Nephron progenitor cell (in vitro differentiated cells): ENCODE measurements around the gene CTNNB1.

Experiments used
- DNase-seq: peaks from one replicate; pipeline ENCODE4 v3.0.0; 2021
- H3K27ac Mint-ChIP-seq: 2 replicates; pipeline ENCODE4 v1.8.0; 2021; ENCODE audit warnings: mild to moderate bottlenecking, moderate library complexity, mixed read lengths
- H3K27me3 Mint-ChIP-seq: 2 replicates; pipeline ENCODE4 v1.8.0; 2021; ENCODE audit warnings: mild to moderate bottlenecking, low read depth, mixed read lengths; ENCODE audit not compliant: poor library complexity
- H3K36me3 Mint-ChIP-seq: 2 replicates; pipeline ENCODE4 v1.8.0; 2021; ENCODE audit warnings: low read depth, mixed read lengths
- H3K4me1 Mint-ChIP-seq: 2 replicates; pipeline ENCODE4 v1.8.0; 2021; ENCODE audit warnings: mixed read lengths
- H3K4me3 Mint-ChIP-seq: 2 replicates; pipeline ENCODE4 v1.8.0; 2021; ENCODE audit warnings: mild to moderate bottlenecking, moderate library complexity, mixed read lengths
- H3K9me3 Mint-ChIP-seq: 2 replicates; pipeline ENCODE4 v1.8.0; 2021; ENCODE audit warnings: mild to moderate bottlenecking, moderate library complexity, mixed read lengths
- TF ChIP-seq, protein P1 (sequence below): fragments of 200-600 bp; sonication (generic); IDR thresholded peaks from 2 replicates; pipeline ENCODE4 v1.5.0; 2021; ENCODE audit warnings: antibody characterized with exemption

CTNNB1 gene

DNA sequence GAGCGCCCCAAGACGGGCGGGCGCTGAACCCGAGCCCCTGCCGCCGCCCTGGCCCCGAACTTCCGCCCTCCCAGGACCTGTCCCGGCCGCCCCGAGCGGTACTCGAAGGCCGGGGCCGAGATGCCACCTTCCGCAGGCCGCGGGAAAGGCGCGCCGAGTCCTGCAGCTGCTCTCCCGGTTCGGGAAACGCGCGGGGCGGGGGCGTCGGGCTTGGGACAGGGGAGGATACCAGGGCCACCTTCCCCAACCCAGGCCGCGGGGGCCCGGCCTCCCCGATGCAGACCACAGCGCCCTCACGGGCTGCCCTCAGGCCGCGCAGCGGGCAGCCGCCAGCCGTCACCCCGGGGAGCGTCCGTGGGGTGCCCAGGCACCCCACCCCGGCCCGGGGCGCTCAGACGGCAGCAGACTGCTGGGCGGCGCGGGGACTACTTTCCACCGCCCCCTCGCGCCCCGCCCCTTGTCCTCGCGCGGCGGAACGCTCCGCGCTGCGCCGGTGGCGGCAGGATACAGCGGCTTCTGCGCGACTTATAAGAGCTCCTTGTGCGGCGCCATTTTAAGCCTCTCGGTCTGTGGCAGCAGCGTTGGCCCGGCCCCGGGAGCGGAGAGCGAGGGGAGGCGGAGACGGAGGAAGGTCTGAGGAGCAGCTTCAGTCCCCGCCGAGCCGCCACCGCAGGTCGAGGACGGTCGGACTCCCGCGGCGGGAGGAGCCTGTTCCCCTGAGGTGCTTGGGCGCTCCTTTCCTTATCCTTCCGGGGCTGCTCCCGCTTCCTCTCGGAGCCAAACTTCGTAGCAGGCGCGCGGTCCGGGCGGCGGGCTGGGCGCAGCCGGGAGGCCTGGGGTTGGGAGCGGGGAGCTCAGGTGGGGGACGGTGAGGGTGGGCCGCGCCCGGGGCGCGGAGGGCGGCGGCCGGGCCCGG is at the start of gene CTNNB1:
TSS of gene CTNNB1 (plus strand) at position 556 of the 916 bp plus-strand sequence. CDS start 24,564 bp downstream, outside the sequence.
- H3K4me3 Mint-ChIP-seq: peak within 1 kb of the TSS; percentile 99
- no peaks in the 10 kb centered on the region for H3K9me3 Mint-ChIP-seq
- no peaks in the 10 kb centered on the region for H3K36me3 Mint-ChIP-seq
- TF ChIP-seq, protein P1, sequence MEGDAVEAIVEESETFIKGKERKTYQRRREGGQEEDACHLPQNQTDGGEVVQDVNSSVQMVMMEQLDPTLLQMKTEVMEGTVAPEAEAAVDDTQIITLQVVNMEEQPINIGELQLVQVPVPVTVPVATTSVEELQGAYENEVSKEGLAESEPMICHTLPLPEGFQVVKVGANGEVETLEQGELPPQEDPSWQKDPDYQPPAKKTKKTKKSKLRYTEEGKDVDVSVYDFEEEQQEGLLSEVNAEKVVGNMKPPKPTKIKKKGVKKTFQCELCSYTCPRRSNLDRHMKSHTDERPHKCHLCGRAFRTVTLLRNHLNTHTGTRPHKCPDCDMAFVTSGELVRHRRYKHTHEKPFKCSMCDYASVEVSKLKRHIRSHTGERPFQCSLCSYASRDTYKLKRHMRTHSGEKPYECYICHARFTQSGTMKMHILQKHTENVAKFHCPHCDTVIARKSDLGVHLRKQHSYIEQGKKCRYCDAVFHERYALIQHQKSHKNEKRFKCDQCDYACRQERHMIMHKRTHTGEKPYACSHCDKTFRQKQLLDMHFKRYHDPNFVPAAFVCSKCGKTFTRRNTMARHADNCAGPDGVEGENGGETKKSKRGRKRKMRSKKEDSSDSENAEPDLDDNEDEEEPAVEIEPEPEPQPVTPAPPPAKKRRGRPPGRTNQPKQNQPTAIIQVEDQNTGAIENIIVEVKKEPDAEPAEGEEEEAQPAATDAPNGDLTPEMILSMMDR: no peak
- peak; percentile 93 for DNase-seq
- H3K27ac Mint-ChIP-seq: peak within 1 kb of the TSS; percentile 96
- H3K4me1 Mint-ChIP-seq: peaks cover 45% of the 10 kb centered on the region
- H3K27me3 Mint-ChIP-seq: peaks cover 3% of the 10 kb centered on the region

DNA sequence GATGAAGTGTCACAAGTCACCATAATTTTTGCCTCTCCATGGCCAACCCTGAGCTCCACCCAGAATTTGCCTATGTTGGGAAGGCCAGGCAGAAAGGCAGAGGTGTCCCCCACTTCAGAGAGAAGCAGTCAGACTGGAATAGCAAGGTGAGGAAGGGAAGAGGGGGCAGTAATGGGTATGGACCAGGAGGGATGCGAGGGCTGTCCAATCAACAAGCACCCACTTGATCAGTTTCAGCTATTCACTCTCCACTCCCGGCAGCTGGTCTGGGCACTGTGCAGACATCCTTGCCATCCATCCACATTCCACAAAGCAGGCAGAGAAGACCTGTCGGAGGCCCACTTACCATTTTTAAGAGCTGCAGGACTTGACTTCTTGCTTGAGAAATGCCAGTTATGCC is 43.5 kb upstream of the CTNNB1 start:
- no peak overlapping the region for H3K4me3 Mint-ChIP-seq
- no peaks in the 10 kb centered on the region for H3K9me3 Mint-ChIP-seq
- H3K4me1 Mint-ChIP-seq: peaks cover 49% of the 10 kb centered on the region
- peaks cover 8% of the 10 kb centered on the region for H3K27me3 Mint-ChIP-seq
- TF ChIP-seq, protein P1: no peak
- no peak for DNase-seq
- no peaks in the 10 kb centered on the region for H3K36me3 Mint-ChIP-seq
- H3K27ac Mint-ChIP-seq: no peak overlapping the region

DNA sequence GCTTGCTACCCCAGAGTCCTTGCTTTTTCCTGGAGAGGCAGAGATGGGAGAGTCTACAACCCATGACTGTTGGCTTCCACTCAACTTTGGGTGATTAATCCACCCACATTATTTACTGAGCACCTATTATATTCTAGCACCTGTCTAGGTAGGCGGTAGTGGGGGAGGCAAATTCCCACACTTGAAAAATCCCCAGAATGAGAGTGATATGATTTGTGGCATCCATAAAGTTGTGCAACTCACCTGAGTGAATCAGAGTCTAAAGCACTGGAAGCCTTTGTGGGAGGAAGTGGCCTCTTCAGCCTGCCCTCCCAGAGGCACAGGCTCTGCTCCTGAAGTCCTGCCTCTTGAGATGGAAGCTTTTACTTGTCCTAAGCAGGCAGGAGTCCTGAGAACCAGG is 40.4 kb upstream of the CTNNB1 start:
- peaks cover 8% of the 10 kb centered on the region for H3K27me3 Mint-ChIP-seq
- peaks cover 76% of the 10 kb centered on the region for H3K4me1 Mint-ChIP-seq
- TF ChIP-seq, protein P1: no peak
- no peak overlapping the region for H3K4me3 Mint-ChIP-seq
- no peaks in the 10 kb centered on the region for H3K36me3 Mint-ChIP-seq
- no peak for DNase-seq
- no peaks in the 10 kb centered on the region for H3K9me3 Mint-ChIP-seq
- H3K27ac Mint-ChIP-seq: no peak overlapping the region

DNA sequence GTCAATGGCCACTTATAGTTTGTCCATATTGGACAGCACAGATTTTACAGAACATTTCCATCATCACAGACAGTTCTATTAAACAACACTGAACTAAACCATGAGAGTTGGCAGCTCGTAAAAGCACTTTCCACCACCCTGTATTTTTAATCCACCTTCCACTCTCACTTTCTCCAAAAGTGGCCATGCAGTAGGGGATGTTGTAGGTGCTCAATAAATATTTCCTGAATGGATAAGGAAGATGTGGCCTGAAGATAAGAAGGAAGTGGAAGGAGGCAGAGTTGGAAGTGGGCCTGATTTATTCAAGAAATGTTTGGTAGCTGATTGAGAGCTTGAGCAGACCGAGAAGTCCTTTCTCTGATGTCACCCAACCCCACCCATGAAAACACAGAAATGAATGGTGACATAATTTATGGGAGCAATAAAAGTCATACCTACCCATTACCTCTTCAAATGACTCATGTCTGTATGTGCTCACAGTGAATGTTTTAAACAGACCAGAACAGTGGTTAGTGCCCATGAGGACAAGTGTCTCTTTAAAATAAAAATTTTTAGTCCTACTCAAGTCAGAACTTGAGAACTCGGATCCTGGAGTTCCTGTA is 39.6 kb upstream of the CTNNB1 start:
- Mint-ChIP-seq H3K4me3 (no peak overlapping the region), H3K9me3 (no peaks in the 10 kb centered on the region), H3K36me3 (no peaks in the 10 kb centered on the region), H3K27me3 (peaks cover 8% of the 10 kb centered on the region), H3K27ac (no peak overlapping the region), H3K4me1 (peaks cover 79% of the 10 kb centered on the region)
- TF ChIP-seq, protein P1: no peak
- no peak for DNase-seq

DNA sequence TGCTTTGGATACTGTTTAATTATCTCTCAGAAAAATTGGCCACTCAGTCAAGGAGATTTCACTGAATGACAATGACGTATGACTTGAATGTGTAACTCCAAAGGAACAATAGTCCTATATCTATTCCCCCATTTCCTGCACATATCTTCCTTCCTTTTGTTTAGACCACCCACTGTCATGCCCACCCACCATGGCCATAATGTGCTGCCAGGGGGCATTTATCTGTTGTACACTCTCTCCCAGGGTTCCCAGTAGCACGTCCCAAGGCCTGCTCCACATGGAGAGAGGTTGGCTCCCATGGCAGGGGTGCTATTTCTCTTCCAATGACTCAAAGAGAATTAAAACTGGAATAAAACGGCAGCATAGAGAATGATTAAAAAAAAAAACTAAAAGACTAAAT is 36.8 kb upstream of the CTNNB1 start:
- H3K4me3 Mint-ChIP-seq: no peak overlapping the region
- no peak for DNase-seq
- H3K27me3 Mint-ChIP-seq: no peaks in the 10 kb centered on the region
- H3K9me3 Mint-ChIP-seq: peaks cover 4% of the 10 kb centered on the region
- H3K36me3 Mint-ChIP-seq: no peaks in the 10 kb centered on the region
- H3K27ac Mint-ChIP-seq: no peak overlapping the region
- H3K4me1 Mint-ChIP-seq: peaks cover 66% of the 10 kb centered on the region
- TF ChIP-seq, protein P1: no peak
